A204.1 (cell line): ENCODE measurements around the gene MPEG1.

Experiments
- FAIRE-seq: peaks from 2 replicates; lab custom pipeline; 2012; peaks lifted over from hg19 to GRCh38; lab: Jason Lieb, UNC

The MPEG1 gene

GRCh38 chr11:59216641-59217564, 4.2 kb upstream of the MPEG1 start:
- FAIRE-seq, result no peak

GRCh38 chr11:59214141-59214893, 1.6 kb upstream of the MPEG1 start:
- no peak for FAIRE-seq

GRCh38 chr11:59212222-59212621, 505 bp downstream of the MPEG1 start:
- no peak for FAIRE-seq

GRCh38 chr11:59208956-59209355, 3.8 kb downstream of the MPEG1 start:
- FAIRE-seq, result no peak

- FAIRE-seq, result no peak
These were observed 4.7 kb downstream of the MPEG1 start for GRCh38 chr11:59207988-59208451.

- no peak for FAIRE-seq
These were observed 6.1 kb downstream of the MPEG1 start for GRCh38 chr11:59206635-59207034.

GRCh38 chr11:59205648-59206047, 7.1 kb downstream of the MPEG1 start:
- FAIRE-seq, result no peak

- no peak for FAIRE-seq
These were observed 8.0 kb downstream of the MPEG1 start for GRCh38 chr11:59204746-59205145.

- no peak for FAIRE-seq
These were observed 11.4 kb downstream of the MPEG1 start for GRCh38 chr11:59201353-59201752.

- FAIRE-seq, result no peak
These were observed 12.3 kb downstream of the MPEG1 start for GRCh38 chr11:59200423-59200746.

- no peak for FAIRE-seq
These were observed 12.9 kb downstream of the MPEG1 start for GRCh38 chr11:59199546-59200422.

- no peak for FAIRE-seq
These were observed 14.0 kb downstream of the MPEG1 start for GRCh38 chr11:59198726-59199125.

GRCh38 chr11:59197991-59198390, 14.7 kb downstream of the MPEG1 start:
- FAIRE-seq, result no peak

- no peak for FAIRE-seq
These were observed 15.9 kb downstream of the MPEG1 start for GRCh38 chr11:59196777-59197176.

GRCh38 chr11:59195586-59195985, 17.1 kb downstream of the MPEG1 start:
- FAIRE-seq, result no peak

- FAIRE-seq, result no peak
These were observed 19.1 kb downstream of the MPEG1 start for GRCh38 chr11:59193587-59194130.

- FAIRE-seq, result no peak
These were observed 20.2 kb downstream of the MPEG1 start for GRCh38 chr11:59192446-59193020.

- FAIRE-seq, result no peak
These were observed 20.8 kb downstream of the MPEG1 start for GRCh38 chr11:59191890-59192289.

- FAIRE-seq, result no peak
These were observed 21.6 kb downstream of the MPEG1 start for GRCh38 chr11:59191095-59191494.

- FAIRE-seq, result no peak
These were observed 22.7 kb downstream of the MPEG1 start for GRCh38 chr11:59189986-59190385.

GRCh38 chr11:59188954-59189353, 23.8 kb downstream of the MPEG1 start:
- FAIRE-seq, result no peak

- no peak for FAIRE-seq
These were observed 25.1 kb downstream of the MPEG1 start for GRCh38 chr11:59187587-59187986.
